T-helper 2 cell (primary cell): Measurements from ENCODE around the gene TRABD2B.

Experiments used
- DNase-seq, 5 experiments: peaks; one replicate each; pipeline versions ENCODE4 v3.0.0 to v3.0.0-alpha.2; 2012 to 2022

Gene TRABD2B

DNA sequence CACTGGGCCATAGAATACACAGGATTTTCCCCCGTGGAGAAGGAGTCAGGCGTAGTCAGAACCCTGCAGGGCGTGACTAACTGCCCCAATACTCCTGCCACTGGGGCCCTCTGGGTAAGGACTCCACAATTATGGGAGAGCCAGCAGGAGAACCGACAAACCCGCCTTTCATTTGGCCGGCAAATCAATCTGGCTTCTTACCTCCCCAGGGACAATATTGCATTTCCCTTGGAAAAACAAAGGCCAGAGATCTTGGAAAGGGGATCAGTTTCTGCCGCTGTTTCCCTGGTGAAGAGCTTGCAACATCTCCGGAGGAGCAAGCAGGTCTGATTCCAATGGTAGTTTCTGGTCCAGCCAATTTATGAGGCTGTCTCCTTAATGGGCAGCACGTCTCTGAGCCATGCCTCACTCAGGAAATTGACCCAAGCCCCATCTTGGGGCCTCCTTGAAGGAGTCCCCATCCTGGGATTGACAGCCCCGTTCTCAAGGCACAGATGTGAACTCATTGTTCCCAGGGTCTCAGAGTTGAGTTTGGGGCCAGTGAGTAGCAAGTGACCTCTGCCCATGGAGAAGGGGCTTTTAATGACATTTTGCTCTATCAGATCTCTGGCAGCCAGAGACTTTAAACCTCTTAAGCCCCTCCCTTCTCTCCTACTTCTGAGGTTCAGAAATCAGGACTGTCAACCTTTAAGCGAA lies 4.3 kb downstream of the TRABD2B start:
- DNase-seq = no peak

GRCh38 chr1:47991673-47992072 lies 5.5 kb downstream of the TRABD2B start:
- no peak for DNase-seq

- no peak for DNase-seq
Measured at GRCh38 chr1:47991187-47991586, 6.0 kb downstream of the TRABD2B start.

- no peak for DNase-seq
Measured at GRCh38 chr1:47990286-47990685, 6.9 kb downstream of the TRABD2B start.

- no peak for DNase-seq
Measured at GRCh38 chr1:47987601-47988000, 9.6 kb downstream of the TRABD2B start.

DNA sequence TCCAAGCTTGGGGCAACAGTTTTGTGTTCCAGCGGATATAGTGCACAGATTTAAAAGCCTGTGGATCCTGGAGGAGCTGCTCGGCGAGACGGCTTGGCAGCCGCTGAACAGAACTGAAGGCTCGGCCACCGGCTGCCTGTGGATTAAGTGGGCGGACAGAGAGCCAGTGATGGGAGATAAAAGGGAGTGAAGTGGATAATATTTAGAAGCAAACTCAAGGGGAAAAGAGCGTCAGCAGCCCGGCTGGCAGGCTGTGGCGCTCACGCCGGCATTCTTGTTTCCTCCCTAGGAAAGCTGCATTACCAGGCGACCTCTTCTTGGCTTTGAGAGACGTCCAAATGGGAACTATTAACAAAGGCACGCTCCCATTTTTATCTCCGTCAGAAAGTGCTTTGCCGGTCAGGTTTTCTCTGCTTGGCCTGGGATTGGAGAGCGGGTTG lies 10.4 kb downstream of the TRABD2B start:
- DNase-seq = no peak

DNA sequence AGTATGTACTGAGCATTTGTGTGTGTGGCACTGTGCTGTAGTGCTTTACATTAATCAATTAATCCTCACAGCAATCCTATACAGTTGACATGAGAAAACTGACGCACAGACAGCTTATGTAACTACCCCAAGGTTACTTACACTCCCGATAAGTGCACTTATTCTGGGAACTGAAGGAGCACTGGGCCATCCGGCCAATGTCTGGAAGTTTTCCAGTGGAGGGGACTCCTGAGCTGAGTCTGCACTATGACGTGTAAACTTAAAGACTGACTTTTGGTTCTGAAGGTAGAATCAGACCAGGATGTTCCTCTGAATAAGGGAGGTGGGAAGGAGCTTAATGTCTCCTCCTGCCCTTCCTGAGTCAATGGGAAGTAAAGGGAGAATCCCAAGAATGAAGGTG lies 12.2 kb downstream of the TRABD2B start:
- no peak for DNase-seq

- DNase-seq = peak in 1 of 5 experiments; percentile 7
Measured at GRCh38 chr1:47984175-47984789, 12.9 kb downstream of the TRABD2B start.

DNA sequence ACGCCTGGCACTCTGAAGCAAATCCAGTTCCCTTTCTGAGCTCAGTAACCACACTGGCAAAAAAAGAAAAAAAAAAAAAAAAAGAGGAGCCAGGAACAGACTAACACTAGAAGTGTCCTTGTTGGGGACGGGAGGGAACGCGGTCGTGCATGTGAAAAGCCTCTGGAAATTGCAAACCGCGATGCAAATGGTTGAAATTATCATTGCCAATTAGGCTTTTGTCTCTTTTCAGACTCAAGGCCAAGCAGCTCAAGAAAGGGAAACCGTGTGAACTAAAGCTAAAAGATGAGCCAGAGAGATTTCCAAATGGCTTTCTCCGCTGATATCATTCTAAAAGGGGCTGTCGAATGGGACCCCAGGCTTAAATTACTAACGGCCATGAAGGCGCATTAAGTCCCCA lies 13.5 kb downstream of the TRABD2B start:
- DNase-seq = no peak

- DNase-seq = no peak
Measured at GRCh38 chr1:47981667-47982350, 15.4 kb downstream of the TRABD2B start.

GRCh38 chr1:47980501-47980900 lies 16.7 kb downstream of the TRABD2B start:
- no peak for DNase-seq

DNA sequence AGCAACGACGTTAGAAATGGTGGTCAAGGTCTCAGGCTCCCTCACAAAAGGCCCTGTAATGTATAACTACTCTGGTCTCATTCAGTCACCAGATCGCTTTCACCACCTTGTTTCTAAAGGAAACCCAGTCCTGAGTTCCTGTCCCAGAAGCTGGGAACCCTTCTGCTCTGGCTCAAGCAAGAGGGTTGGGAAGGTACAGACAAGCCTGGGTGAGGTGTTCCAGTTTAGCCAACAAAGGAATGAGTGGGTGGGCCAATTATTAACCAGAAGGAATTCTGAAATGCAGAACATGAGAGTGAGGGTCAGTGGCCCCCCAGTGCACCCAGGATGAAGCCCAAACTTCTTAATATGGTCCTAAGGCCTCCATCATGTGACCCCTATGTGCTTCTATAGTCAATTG lies 17.5 kb downstream of the TRABD2B start:
- no peak for DNase-seq

DNA sequence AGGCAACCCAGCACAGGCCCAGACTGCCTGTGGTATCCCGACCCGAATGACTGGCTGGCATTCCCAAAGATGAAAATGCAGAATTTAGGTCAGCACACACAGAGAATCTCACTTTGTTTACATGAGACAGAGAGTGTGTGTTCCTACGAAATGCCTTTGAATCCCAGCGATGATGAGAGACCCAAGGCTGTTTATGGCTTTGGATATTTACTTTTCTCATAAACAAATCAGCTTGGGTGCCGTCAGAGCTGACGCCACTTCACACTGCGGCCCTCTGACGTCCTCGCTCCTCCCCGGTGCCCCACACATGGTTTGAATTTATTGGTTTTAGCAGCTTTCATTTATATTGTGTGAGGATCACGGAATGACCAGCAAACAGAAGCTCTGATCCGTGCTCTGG lies 18.7 kb downstream of the TRABD2B start:
- no peak for DNase-seq

- no peak for DNase-seq
Measured at GRCh38 chr1:47976728-47977127, 20.5 kb downstream of the TRABD2B start.

DNA sequence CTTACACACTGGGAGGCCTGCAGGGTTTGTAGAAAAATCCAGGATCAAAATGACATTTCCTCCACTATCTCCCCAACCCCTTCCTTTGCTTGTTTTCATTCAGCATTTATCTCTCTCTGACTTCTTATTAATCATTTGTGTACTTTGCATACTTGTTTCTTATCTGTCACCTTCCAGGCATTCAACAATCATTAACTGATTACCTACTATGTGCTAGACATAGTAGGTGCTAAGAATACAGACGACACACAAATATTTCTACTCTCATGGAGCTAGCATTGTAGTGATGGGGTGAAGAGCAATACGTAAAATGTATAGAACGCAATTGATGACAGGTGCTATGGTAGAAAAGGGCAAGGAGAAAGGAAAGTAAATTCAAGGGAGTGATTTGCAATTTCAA lies 20.9 kb downstream of the TRABD2B start:
- DNase-seq = no peak

DNA sequence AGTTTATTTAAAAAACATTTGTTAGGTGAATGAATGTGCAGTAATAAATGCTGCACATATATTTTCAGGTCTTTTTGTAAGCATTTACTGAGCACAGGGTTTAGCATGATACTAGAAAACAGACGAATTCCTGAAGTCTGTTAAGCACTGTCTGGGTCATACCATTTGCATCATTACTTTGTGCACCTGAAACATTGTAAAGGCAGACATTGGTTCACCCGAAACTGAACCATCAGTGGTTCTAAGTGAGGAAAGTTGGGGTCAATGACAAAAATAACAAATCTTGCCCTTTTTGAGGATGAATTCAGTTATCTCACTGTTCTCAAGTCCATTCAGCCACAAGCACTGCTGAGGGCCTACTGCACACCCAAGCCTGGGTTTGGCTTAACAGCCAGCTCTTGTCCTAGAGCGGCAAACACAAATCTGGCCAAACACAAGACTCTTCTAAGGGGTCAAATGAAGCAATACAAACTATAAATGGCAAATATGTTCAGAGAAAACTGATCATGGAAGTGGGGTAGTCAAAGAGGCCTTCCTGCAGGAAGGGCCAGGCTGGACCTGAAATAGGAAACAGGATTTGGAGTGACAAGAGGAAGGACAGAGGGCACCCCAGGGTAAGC lies 21.8 kb downstream of the TRABD2B start:
- DNase-seq = no peak

GRCh38 chr1:47972864-47973432 lies 24.2 kb downstream of the TRABD2B start:
- DNase-seq = no peak

DNA sequence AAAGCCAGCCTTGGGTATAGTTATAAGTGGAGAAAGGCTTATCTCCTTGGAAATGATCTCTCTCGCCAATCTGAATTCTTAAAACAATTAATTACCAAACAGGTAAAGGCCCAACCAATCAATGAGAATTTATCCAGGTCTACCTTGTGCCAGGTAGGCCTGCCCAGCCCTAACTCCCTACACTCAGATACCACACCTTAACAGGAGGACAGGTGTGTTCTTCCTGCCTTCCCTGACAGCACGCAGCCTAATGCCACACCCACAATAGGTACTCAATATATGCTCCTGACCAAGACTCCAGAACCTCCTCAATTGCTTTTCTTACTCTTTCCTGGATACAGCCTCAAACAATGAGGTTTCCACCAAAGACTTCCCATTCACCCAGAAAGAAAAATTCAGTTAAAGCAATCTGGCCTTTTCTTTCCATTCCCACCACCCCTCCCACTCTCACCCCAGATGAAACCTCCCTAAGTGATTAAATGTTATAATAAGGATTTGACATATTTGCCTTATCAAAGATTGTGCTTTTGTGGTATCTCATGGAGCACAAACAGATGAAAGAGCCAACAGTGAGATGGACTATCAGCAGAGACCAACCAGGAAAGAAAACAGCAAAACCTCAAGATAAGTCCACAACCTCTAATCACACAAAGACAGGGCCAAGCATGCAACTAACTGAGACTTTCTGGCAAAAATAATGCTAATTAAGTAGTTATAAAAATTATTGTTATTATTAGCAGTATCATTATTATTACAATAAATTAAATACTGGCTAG lies 25.6 kb downstream of the TRABD2B start:
- no peak for DNase-seq

DNA sequence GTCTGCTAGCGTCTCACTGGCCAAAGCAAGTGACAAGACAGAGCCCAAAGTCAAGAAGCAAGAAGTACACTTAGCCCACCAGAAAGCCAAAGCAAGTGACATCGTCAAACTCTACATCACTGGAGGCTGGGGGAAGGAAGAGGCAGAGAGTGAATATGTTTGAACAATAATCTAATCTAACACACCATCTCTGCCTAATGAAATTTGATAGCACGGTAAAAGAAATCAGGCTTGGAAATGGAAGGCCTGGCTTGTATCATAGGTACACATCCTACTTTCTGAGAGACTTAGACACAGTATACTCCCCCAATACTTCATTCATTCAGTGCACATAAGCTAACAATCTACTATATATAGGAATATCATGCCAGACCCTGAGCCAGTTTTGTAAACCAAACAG lies 26.3 kb downstream of the TRABD2B start:
- no peak for DNase-seq

GRCh38 chr1:47969478-47969877 lies 27.7 kb downstream of the TRABD2B start:
- DNase-seq = no peak

- DNase-seq = no peak
Measured at GRCh38 chr1:47968556-47968888, 28.7 kb downstream of the TRABD2B start.

GRCh38 chr1:47967864-47968555 lies 29.2 kb downstream of the TRABD2B start:
- DNase-seq = no peak
